HFF-Myc (cell line): Measurements from ENCODE around the gene QPCTL.

ENCODE experiments used
- DNase-seq: peaks from one replicate; pipeline ENCODE4 v3.0.0-alpha.2; 2011; ENCODE audit warnings: low read depth; ENCODE audit errors: extremely low read depth
- H3K4me3 ChIP-seq: replicated peaks from 2 replicates; pipeline ENCODE4 v1.5.1; 2011; ENCODE audit warnings: low read depth, mild to moderate bottlenecking, control low read depth, low read length
- TF ChIP-seq, protein P1 (sequence below): IDR thresholded peaks from 2 replicates; pipeline ENCODE4 v1.5.1; 2012; ENCODE audit warnings: mild to moderate bottlenecking, low read depth, low read length, control low read depth; ENCODE audit errors: missing control alignments

The QPCTL gene

DNA sequence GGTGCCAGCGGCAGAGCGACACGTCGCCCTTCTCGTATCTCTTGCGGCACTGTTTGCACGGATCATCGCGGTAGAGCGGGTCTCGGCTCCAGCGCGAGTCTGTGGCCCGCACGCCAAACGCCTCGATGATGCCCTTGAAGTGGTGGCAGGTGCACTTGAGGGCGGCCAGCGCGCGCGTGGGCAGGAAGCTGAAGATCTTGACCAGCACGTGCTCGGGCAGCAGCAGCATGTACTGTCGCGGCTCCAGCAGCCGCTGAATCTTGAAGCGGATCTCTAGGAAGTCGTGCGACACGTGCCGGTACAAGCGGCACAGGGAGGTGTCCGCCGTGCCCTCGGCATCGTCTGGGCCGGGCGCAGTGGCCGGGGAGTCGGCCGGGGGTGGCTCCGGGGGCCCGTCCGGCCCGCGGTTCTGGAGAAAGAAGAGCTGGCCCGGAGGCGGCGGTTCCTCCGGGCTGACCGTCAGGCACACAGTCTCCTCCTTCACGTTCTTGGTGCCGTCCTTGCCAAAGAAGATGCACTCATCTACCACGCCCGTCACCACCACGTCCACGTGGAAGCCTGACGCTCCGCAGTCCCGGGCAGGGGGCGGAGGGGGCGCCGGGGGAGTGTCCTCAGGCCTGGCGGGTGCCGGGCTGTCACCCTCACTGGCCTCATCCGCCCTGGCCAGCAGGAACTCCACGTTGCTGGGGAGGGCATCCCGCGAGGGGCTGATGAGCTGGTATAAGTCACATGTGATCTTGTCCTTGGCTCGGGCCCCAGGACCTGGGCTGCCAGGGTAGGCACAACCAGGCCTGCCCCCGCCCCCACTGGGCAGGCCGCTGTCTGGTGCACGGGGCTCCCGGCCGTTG lies 19.6 kb downstream of the QPCTL start:
- H3K4me3 ChIP-seq: no peak overlapping the region
- no peak for DNase-seq
- TF ChIP-seq, protein P1, sequence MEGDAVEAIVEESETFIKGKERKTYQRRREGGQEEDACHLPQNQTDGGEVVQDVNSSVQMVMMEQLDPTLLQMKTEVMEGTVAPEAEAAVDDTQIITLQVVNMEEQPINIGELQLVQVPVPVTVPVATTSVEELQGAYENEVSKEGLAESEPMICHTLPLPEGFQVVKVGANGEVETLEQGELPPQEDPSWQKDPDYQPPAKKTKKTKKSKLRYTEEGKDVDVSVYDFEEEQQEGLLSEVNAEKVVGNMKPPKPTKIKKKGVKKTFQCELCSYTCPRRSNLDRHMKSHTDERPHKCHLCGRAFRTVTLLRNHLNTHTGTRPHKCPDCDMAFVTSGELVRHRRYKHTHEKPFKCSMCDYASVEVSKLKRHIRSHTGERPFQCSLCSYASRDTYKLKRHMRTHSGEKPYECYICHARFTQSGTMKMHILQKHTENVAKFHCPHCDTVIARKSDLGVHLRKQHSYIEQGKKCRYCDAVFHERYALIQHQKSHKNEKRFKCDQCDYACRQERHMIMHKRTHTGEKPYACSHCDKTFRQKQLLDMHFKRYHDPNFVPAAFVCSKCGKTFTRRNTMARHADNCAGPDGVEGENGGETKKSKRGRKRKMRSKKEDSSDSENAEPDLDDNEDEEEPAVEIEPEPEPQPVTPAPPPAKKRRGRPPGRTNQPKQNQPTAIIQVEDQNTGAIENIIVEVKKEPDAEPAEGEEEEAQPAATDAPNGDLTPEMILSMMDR: no peak

DNA sequence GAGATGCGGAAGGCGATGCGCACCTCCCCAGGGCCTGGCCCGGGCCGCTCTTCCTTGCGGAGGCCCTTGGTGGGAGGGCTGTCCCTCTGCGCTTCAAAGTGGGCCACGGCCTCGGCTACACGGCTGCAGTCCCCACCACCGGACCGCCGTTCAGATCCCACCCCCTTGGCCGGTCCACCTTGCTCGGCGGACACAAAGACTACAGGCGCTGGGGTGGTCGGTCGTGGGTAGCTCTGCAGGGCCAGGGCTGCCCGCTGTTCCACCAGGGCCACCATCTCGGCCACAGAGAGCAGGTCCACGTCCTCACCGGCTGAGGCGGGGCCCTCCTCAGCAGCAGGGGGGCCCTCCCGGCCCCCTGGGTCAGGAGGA lies 20.2 kb downstream of the QPCTL start:
- DNase-seq: no peak
- H3K4me3 ChIP-seq: no peak overlapping the region
- TF ChIP-seq, protein P1: no peak

DNA sequence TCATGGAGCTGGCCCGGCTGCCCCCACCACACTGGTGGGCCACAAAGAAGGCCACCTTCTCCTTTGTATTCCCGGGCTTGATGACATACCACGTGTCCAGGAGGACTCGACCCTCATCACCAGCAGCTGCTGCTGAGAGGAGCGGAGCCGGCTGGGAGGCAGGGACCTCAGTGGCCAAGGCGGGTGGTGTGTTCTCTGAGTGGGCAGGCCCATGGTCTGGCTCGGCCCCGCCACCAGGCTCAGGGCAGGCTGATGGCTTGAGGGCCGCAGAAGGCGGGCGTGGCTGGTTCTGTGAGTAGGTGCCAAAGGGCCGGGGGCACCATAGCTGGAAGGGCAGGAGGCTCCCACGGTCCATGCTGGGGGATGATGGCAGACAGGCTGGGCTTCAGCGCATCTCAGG lies 20.7 kb downstream of the QPCTL start:
- TF ChIP-seq, protein P1: no peak
- no peak for DNase-seq
- no peak overlapping the region for H3K4me3 ChIP-seq

- DNase-seq: no peak
- no peak overlapping the region for H3K4me3 ChIP-seq
- TF ChIP-seq, protein P1: no peak
Measured at GRCh38 chr19:45715139-45715538, 22.7 kb downstream of the QPCTL start.

DNA sequence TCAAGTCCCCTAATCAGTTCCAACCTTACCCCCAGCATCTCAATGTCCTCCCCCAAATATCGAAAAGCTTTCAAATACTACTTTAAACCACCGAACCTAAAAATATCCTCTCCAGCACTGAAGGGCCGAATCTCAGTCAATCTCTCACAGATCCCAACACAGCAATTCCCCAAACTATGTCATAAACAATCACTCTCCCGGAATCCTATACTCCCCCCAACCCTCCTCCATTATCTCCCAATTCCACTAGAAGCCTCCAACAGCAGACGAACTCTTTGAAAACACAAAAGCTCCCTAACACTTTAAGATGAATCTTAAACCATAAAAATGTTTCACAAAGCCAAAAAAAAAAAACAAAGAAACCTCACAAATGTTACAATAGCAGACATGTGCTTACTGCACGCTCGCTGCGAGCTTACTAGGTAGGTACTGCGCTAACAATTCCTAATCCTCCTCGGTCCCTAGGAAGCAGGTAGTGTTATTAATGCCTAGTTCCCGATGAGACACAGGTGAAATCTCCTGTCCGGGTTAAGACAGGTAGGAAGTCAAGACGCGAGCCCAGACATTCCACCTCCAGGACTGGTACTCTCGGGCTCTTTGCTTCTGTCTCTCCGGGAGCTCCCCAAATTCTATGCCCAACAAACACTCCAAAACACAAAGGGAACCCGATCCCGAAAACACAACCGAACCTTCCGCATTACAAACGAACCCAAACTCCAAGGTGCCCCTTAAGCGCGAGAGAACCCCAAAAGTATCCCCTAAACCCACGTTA lies 24.1 kb downstream of the QPCTL start:
- no peak for DNase-seq
- TF ChIP-seq, protein P1: no peak
- H3K4me3 ChIP-seq: peak overlapping the region; percentile 83

DNA sequence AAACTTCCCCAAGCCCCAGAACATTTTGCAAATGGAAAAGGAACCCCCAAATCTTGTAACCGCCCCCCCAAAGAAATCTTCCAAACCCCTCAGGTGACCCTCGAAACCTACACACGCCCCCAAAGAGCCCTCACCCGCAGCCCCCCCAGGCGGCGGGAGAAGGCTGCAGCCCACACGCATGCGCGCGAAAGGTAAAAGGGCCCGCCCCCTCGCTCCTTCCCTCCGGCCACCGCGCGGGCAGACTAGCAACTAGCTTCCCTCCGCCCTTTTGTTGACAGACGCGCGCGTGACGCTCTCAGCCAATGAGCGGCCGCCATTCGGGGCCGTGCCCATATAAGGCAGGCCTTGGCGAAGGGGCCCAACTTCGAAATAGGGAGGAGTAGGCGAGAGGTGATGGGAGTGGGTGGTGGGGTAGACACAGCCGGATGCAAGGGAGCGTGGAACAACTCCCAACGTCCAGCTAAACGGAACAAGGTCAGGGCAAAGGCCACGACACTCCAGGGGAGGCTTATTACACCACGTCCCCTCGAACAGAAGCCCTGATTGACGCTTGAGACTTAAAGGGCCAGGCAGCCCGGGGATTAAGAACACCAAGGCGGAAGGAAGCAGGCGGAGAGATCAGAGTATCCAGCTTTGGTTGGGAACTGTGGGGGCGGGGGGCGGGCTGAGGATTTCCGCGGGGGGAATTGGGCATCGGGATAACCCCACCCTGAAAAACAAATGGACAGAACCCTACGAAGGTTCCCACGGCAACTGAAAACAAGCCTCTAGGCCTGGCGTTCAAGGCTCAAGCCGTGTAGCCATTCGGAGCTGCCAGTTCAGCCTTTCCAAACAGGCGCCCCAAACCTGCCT lies 24.9 kb downstream of the QPCTL start:
- H3K4me3 ChIP-seq: peak overlapping the region; percentile 83
- peak; percentile 97 for DNase-seq
- TF ChIP-seq, protein P1: no peak
